GM18508 (cell line): ENCODE data around the gene TMEM53.
"Not testable (repeated sequence)": the region's sequence is repeated elsewhere in the genome, so short reads cannot be mapped to it uniquely, and the experiment has no call there.

Experiments
- ATAC-seq: cut with Tn5 transposase; IDR thresholded peaks from one replicate; pipeline ENCODE4 v1.9.1; 2021; ENCODE audit warnings: moderate number of reproducible peaks; ENCODE audit not compliant: insufficient read depth, unreplicated experiment

Gene TMEM53

GRCh38 chr1:44699375-44699774, 25.1 kb upstream of the TMEM53 start:
- not testable (repeated sequence) for ATAC-seq

GRCh38 chr1:44698138-44698537, 23.9 kb upstream of the TMEM53 start:
- no peak for ATAC-seq

GRCh38 chr1:44696789-44697345, 22.6 kb upstream of the TMEM53 start:
- no peak for ATAC-seq

- ATAC-seq: no peak
These were observed 21.8 kb upstream of the TMEM53 start for GRCh38 chr1:44696101-44696500.

GRCh38 chr1:44695671-44696070, 21.4 kb upstream of the TMEM53 start:
- no peak for ATAC-seq

GRCh38 chr1:44694863-44695478, 20.7 kb upstream of the TMEM53 start:
- no peak for ATAC-seq

GRCh38 chr1:44693900-44694299, 19.6 kb upstream of the TMEM53 start:
- no peak for ATAC-seq

GRCh38 chr1:44693159-44693558, 18.9 kb upstream of the TMEM53 start:
- ATAC-seq: no peak

GRCh38 chr1:44689447-44689765, 15.1 kb upstream of the TMEM53 start:
- ATAC-seq: no peak

GRCh38 chr1:44688760-44689446, 14.6 kb upstream of the TMEM53 start:
- no peak for ATAC-seq

- ATAC-seq: no peak
These were observed 11.6 kb upstream of the TMEM53 start for GRCh38 chr1:44685881-44686280.

- no peak for ATAC-seq
These were observed 10.9 kb upstream of the TMEM53 start for GRCh38 chr1:44685218-44685617.

GRCh38 chr1:44684525-44684924, 10.2 kb upstream of the TMEM53 start:
- ATAC-seq: peak; percentile 39

GRCh38 chr1:44682883-44683265, 8.6 kb upstream of the TMEM53 start:
- ATAC-seq: no peak

GRCh38 chr1:44681905-44682882, 7.9 kb upstream of the TMEM53 start:
- no peak for ATAC-seq

- ATAC-seq: no peak
These were observed 5.2 kb upstream of the TMEM53 start for GRCh38 chr1:44679468-44679867.

- ATAC-seq: no peak
These were observed 4.3 kb upstream of the TMEM53 start for GRCh38 chr1:44678626-44679025.

- no peak for ATAC-seq
These were observed 3.8 kb upstream of the TMEM53 start for GRCh38 chr1:44678120-44678519.

- no peak for ATAC-seq
These were observed 3.0 kb upstream of the TMEM53 start for GRCh38 chr1:44677201-44677766.

GRCh38 chr1:44676484-44677200, 2.4 kb upstream of the TMEM53 start:
- ATAC-seq: no peak
